HG02588 (cell line): ENCODE results near the gene COX8A.
A peak's percentile ranks its signal among the peaks of the same experiment; 100 is the strongest.
"Not testable (repeated sequence)": the region's sequence is repeated elsewhere in the genome, so short reads cannot be mapped to it uniquely, and the experiment has no call there.

Experiments
- ATAC-seq: cut with Tn5 transposase; IDR thresholded peaks from one replicate; pipeline ENCODE4 v1.9.1; 2021; ENCODE audit warnings: mild to moderate bottlenecking, moderate library complexity; ENCODE audit not compliant: unreplicated experiment

Gene COX8A, protein sequence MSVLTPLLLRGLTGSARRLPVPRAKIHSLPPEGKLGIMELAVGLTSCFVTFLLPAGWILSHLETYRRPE

DNA sequence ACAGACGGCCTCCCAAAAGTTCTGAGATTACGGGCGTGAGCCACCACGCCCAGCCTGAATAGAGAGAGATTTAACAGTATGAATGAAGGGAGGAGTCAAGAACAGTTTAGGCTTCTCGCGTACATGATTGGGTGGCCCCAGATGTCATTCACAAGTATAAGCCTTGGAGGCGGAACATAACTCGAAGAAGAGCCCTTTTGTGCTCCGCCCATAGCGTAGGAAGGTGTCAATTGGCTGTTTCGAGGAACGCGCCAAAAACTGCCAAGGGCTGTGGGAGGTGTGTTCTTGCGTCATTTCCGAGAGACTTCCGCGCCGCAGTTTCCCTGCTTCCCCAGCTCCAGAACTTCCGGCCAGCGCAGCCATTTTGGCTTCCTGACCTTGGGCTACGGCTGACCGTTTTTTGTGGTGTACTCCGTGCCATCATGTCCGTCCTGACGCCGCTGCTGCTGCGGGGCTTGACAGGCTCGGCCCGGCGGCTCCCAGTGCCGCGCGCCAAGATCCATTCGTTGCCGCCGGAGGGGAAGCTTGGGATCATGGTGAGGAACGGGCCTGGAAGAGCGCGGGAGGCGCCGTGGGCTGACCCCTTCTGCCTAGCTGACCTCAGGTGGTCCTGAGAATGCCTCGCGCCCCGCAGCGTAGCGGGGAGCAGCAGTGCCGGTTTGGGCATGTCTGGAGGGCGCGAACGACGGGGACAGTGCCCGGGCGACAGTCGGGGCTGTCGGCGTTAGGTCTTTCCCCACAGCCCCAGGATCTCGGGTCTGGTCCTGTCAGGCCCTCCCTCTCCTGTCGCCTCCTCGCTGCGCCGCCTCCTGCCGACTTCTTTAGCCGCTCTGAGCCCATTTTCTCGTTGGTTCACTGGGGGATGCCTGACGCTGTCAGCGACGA is at the start of gene COX8A:
COX8A (plus strand) TSS at position 362 of the 885 bp plus-strand sequence; CDS start at position 423, 61 bp downstream.
- peak; percentile 91 for ATAC-seq

DNA sequence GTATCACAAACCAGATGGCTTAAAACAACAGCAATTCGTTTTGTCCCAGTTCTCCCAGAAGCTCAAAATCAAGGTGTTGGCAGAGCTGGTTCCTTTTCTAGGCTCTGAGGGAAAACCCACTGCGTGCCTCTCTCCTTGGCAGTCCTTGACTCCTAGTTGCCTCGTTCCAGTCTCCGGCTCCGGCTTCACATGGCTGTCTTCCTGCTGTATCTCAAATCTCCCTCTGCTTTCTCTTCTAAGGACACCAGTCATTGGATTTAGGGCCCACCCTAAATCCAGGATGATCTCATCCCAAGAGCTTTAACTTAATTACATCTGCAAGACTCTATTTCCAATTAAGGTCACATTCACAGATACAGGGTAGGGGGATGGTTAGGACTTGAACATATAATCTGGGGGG is 44.8 kb upstream of the COX8A start:
- no peak for ATAC-seq

DNA sequence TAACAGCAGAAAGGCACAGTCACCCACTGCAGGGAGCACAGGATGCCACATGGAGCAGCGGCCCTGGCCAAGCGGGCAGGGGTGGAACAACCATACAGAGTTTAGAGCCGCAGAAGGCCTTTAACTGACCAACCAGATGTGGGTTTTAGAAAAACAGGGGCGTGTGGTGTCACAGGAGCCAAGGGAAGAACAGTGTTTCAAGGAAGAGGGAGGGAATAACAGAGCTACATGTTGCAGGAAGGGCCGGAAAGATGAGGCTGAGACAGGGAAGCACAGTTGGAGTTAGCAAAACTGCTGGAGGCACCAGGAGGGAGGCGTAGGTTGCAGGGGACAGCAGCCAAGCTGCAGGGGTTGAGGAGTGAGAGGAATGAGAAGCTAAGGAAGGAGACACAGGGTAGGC is 43.4 kb upstream of the COX8A start:
- no peak for ATAC-seq

DNA sequence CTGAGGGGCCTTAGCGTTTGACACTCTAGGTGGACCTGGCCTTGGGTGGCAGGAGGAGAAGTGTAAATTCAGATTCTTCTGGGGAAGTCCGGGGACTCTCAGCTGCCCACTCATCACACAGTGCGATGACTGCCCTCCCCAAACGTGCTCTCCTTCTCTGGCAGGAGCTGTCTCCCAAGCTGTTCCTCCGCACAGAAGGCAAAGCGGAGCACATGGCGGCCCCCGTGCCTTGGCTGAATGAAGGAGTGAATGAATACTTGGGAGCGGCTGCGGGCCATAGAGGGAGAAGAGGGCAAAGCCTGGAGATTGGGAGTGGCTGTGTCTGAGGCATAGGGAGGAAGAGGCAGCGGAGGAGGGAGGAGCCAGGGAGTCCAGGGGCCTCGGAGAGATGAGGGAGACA is 42.5 kb upstream of the COX8A start:
- no peak for ATAC-seq

DNA sequence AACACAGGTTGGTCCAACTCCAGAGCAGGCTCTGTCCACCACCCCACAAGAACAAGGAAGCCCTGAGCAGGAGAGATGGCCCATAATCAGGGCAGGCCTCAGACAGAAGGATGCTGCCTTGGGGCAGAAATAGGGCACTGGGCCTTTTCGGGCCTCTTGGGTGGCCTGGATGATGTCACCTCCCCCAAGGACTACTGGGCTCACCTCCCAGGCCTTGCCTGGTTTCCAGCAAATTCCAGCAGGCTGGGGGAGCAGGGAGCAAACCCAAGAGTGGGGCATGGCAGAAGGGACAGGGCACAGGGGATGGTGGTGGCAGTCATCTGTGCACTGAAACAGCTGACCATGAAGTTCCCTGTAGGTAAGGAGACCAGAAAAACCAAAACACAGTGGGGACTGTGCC is 41.0 kb upstream of the COX8A start:
- no peak for ATAC-seq

DNA sequence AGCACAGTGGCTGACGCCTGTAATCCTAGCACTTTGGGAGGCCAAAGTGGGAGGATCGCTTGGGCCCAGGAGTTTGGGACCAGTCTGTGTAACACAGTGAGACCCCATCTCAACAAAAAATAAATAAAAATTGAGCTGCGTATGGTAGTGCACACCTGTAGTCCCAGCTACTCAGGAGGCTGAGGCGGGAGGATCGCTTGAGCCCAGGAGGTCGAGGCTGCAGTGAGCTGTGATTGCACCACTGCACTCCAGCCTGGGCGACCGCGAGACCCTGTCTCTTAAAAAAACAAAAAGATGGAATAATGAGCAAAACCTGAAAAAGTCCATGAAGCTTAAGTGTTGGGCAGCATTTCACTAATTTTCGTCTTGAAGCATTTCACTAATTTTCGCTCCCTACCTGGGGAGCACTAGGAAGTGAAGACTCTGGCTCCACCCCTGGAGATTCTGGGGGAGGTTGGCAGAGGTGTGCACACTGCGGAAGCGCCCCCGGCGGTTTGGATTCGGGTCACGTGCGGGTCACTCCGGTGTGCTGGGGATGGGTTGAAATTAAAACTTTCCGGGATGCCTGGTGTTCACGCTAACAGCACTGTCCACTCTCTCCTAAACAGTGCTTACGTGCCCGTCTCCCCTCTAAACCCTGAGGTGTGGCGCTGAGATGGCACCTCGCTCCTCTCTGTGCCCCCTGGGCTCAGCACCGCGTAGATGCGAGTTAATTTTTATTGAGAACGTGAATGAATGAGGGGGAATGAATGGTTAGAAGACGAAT is 36.5 kb upstream of the COX8A start:
- peak; percentile 16 for ATAC-seq

DNA sequence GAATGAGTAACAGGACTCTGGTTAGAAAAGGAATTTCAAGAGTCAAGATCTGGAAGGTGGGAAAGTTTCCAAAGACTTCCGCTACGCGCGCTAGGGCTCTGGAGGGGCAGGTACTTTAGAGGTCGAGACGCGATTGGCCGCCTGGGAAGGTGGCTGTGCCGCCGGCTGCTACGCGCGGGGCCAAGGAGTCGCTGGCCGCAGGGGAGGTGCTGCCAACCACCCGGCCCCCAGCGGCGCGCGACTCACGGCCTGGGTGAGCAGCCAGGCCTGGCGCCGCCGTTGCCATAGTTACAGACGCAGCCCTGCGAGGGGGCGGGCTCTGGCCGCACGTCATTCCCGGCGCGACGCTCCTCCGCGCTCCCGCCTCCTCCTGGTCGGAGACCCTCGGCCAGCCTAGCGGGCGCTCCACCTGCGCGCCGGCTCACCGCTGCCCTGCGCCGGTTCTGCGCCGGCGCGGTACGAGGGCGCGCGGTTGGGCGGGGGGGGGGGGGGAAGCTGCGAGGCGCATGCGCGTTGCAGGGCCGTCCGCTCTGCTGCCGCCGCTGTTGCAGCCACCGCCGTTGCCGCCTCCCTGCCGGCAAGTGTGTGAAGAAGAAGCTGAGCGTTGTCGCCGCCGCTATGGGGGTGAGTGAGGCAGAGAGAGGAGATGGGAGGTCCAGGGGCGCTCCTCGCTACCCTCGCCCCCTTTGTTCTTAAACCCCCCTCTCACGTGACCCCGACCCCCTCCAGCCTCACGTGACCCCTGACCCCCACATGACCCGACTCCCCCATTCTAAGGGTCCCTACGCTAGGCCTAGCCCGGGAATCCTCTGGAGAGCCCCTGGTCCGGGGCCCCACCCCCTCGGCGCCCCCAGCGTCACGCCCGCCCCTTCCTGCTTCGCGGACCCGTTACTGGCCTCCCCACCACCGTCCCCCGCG is 35.7 kb upstream of the COX8A start, which contains the start of gene NAA40:
NAA40 (plus strand) TSS at position 524 of the 918 bp plus-strand sequence; CDS start at position 619, 95 bp downstream.
- ATAC-seq: peak; percentile 92

DNA sequence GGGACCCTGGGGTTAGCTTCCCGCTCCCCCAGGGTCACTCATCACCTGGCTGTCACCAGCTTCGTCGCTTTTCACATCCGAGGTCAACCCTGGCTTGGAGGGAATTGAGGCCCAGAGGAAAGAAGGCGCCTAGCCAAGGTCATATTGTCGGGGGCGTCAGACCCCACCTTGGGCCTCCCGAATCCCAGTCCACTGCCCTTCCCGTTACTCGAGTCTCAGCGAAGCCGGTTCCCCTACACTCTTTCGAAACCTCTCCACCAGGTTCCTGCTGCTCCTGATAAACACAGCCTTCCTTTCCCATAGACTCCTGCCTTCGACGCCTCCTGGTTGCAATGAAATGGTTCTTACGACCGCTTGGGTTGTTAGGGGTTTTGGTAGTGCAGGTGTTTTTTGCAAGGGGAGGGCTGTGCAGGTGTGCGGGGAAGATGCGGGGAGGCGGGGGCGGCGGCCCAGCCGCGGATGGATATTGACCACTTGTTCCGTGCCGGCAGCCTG is 35.0 kb upstream of the COX8A start:
- ATAC-seq: no peak

DNA sequence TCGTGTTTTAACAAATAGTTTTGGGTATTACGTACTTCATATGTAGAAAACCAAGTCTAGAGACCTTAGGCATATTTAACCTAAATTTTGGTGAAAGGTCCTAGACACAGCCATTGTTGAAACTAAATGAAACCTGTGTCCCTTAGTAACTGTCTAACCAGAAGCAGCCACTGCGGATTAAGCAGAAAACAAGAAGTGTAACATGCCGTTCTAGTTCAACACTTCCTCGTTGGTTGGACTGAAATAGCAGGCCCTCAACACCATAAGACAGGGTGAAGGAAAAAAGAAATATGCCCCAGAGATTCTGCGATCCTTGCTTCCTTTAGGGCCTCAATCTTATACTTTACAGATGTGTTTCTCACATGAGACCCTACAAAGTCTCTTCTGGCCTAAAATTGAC is 33.6 kb upstream of the COX8A start:
- no peak for ATAC-seq

DNA sequence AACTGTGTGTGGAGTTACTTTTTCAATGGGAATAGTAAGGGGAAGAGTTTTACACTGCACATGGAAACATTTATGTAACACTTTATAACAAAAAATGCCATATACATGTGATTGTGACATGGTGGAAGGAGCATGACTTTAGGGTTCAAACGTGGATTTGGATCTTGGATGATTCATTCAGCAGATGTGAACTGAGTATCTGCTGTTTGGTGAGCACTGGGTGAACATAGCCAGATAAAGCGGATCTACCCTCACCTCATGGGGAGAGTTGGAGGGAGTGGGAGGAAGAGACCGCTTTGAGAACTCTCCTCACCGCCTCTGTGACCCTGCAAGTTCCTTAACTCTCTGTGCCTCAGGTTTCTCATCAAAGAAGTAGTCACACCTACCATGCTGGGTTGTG is 32.5 kb upstream of the COX8A start:
- ATAC-seq: no peak

DNA sequence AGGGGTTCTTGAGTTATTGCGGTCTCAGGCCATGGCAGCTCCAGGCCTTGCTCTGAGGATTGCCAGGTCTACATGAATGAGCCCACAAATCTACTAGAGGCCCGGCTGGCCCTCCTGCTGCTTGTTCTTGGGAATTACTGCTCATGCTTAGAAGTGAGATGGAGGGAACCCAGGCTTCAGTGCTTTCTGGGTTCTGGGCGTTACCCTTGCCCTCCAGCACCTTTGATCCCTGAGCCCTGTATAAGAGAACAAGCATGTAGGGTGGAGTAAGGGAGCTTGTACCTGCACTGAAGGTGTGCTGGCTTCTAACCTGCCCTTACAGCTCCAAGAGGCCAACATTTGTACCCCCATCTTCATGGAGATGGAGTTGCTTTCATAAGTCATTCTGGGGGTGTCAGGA is 31.6 kb upstream of the COX8A start:
- no peak for ATAC-seq

DNA sequence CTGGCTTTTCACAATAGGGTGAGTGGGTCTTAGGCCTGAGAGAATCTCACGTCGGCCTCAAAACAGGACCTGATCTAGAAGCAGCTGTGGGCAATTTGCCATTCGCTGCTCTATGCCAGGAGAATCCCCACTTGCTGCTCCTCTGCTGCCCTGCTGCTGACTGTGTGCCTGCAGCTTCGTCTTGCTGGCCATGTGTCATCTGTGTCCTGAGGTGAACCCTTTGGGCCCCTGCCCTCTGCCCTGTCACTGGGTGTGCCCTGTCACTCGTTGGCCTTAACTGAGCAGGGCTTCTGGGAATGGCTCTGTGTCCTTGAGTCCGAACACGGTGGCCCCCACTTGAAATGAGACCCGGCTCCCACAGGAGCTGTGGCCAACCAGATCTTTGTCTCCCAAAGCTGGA is 29.4 kb upstream of the COX8A start:
- no peak for ATAC-seq

DNA sequence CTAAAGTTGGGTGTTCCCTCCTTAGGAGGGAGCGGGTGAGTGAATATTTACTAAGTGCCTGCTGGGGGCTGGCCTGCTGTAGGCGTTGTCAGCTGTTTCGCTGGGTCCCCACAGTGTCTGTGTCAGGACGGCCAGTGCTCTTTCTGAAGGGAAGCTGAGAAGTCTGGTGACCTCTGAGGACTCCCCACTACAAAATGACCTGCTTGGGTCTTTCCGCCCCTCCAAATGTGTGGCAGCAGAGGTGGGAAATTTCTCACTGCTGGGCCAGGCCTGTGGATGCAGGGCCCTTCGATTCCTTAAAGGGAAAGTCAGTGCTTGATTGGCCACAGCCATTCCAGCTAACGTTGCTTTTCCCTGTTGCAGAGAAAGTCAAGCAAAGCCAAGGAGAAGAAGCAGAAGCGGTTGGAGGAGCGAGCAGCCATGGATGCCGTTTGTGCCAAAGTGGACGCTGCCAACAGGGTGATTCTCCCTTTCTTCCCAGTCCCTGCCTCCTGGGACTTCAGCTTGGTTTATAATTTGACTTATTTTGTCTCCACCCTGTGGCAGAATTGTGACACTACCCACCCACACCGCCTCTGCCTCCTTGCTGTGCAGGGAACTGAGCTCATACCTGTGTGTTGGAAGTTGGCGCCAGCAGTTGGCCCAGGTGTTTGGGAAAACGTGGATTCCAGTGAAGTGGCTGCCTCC is 28.8 kb upstream of the COX8A start:
- ATAC-seq: no peak

DNA sequence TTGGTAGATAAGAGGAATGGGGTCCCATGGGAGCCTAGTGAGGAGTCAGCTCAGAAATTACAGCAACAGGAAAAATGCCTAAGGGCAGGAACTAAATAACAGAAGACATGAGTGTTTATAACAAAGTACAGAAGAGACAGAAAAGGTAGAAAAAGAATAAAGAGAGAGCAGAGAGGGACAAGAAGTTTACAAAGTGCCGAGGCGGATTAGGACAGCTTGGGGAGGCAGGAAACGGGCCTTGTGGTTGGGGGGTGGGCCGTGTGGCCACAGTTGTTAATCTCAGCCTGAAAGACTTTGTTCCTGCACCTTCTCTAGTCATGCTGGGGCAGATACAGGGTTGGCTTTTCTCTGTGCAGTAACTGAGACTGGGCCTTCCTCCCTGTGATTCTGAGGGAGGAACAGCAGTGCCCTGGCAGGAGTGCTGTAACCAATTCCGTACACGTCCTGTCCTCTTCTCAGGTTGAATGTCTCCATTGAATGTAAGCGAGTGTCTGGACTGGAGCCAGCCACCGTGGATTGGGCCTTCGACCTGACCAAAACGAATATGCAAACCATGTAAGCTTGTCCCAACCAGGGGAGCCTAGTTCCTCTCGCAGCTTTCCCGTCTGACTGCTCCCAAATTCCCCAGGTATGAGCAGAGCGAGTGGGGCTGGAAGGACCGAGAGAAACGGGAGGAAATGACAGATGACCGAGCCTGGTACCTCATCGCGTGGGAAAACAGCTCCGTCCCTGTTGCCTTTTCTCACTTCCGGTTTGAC is 22.5 kb upstream of the COX8A start:
- peak; percentile 66 for ATAC-seq

DNA sequence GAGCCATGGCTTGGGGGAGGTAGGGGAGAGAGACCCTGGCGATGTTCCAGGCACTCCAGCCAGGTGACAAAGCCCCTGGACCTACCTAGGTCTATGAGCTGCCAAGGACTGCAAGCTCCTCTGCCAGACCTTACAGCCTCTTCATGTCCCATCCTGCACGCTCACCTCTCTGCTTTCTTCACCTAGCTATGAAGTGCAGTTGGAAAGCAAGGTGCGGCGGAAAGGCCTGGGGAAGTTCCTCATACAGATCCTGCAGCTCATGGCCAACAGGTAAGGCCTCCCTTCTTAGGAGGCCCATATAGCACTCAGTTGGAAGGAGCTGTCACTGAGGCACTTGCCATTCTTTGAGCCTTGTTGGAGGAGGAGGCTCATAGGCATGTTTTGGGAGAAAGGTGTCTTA is 21.9 kb upstream of the COX8A start:
- no peak for ATAC-seq

DNA sequence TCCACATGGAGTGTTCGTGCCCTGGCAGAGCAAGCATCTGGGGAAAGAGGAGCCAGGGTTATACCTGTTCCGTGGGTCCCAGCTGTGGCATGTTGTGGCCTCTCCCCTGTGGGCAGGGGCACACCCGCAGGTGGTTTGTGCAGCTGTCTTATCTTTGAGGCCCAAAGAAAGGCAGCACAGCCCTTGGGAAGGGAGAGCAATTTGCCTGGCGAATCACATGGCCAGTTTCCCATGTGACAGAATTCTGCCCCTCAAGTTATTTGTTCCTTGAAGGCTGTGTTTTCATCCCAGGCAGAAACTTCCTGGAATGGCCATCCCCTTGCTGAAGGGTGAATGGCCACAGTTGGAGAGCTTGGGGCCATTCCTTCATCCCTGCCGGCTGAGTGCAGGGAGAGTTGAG is 16.4 kb upstream of the COX8A start:
- no peak for ATAC-seq

DNA sequence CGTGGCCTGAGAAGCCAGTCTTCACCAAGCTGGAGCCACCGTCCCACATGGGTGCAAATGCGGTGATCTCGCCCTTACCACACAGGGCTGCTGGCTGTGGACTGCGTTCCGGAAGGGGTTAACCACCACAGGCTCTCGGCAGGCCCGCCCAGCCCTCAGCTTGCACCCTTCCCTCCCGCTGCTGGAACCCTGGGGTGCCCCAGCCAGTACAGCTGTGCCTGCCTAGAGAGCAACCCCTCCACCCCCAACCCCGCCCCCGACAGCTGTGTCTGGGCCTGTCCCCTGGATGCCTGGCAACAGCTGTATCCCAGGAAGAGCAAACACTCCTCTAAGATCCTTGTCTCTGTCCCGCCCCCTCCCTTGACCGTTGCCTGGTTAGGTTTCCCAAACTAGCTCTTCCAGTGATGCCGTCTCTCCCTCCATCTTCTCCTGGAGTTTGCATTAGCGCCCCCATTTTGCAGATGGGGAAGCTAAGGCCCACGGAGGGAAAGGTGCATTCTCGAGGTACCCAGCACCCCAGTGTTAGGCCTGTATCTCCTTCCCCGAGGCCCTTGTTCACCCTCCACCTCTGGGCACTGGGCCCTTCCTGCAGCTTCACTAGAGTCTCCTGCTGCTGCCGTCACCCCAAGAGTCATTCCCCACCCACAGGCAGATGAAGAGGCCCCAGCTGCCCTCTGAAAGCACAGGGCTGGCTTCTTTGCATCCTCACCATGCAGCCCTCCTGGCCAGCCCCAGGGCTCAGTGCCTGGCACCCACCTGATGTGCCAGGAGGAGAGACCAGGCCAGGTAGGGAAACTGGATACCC is 12.6 kb upstream of the COX8A start:
- no peak for ATAC-seq

DNA sequence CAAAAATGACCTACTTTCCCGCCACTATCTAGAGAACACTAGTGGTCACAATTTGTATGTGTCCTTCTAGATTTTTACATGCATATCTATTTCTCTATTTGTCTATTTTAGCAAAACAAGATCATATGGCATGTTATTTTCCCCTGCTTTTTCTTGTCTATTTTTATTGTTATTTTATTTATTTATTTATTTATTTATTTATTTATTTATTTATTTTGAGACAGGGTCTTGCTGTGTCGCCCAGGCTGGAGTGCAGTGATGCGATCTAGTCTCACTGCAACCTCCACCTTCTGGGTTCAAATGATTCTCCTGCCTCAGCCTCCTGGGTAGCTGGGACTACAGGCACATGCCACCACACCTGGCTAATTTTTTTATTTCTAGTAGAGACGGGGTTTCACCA is 10.5 kb upstream of the COX8A start:
- not testable (repeated sequence) for ATAC-seq
